HG02970 (cell line): ENCODE data around the gene OR6N2.

Experiments used
- ATAC-seq: cut with Tn5 transposase; IDR thresholded peaks from one replicate; pipeline ENCODE4 v1.9.1; 2021; ENCODE audit warnings: mild to moderate bottlenecking, moderate library complexity, moderate number of reproducible peaks; ENCODE audit not compliant: unreplicated experiment, low FRiP score

The OR6N2 gene

GRCh38 chr1:158771950-158772866 is 8.8 kb downstream of the OR6N2 start, which contains the start of gene OR6N1:
Gene OR6N1 (minus strand): TSS chr1:158772195. CDS start chr1:158766682, 5,513 bp downstream.
- ATAC-seq = no peak

DNA sequence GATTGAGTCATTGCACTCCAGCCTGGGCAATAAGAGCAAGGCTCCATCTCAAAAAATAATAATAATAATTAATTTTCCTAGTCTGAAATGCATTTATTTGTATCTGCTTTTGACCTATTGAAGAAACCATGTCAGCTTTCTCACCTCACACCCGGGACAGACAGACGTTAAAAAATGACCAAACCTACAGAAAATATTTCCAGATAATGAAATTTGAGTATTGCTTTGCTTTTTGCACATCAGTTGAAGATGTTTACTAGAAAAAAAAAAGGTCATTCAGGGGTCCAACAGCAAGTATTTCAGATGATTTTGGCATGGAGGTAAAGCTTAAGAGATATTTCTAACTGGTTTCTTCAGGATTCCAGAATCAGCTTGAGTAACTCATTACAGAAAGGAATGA is 26.6 kb downstream of the OR6N2 start, which contains the start of gene OR6K6:
OR6K6 (plus strand) TSS at position 301 of the 400 bp plus-strand sequence. CDS start 168 bp downstream, outside the sequence.
- ATAC-seq = no peak

GRCh38 chr1:158752155-158752712 is 28.8 kb downstream of the OR6N2 start:
- no peak for ATAC-seq

DNA sequence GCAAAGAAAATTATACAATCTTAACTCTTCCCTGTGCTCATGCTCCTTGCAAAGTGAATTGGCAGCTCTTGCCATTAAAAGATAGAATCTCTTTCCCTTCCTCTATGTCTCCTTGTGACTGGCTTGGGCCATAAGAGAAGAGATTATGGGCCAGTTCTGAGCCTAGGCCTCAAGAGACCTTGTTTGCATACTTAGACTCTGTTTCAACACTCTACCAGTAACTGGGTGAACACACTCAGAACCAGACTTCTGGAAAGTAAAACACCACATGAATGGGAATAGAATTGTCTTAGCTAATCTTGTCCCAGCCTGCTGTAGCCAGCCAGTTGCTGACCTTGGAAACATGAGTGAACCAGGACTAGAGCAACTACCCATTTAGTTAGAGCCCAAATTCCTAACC is 45.2 kb downstream of the OR6N2 start:
- no peak for ATAC-seq

DNA sequence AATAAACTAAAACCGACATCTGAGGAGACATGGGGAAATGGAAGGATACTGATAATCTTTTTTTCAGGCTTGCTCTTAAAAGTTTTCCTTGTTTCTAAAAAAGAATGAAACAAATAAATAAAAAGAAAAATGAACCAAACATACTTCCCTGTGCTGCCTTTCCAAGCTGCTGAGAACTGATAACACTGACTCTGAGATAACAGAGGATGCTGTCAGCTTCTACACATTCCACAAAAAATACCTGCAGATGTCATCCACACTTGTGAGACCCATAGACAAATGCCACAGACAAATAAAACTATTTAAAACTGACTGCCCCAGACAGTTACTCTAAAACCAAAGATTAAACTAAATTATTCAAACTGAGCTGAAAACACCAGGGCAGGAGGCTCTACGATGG is 48.5 kb downstream of the OR6N2 start:
- no peak for ATAC-seq

GRCh38 chr1:158731707-158732106 is 49.3 kb downstream of the OR6N2 start:
- no peak for ATAC-seq

- no peak for ATAC-seq
Measured at GRCh38 chr1:158730453-158730852, 50.6 kb downstream of the OR6N2 start.

DNA sequence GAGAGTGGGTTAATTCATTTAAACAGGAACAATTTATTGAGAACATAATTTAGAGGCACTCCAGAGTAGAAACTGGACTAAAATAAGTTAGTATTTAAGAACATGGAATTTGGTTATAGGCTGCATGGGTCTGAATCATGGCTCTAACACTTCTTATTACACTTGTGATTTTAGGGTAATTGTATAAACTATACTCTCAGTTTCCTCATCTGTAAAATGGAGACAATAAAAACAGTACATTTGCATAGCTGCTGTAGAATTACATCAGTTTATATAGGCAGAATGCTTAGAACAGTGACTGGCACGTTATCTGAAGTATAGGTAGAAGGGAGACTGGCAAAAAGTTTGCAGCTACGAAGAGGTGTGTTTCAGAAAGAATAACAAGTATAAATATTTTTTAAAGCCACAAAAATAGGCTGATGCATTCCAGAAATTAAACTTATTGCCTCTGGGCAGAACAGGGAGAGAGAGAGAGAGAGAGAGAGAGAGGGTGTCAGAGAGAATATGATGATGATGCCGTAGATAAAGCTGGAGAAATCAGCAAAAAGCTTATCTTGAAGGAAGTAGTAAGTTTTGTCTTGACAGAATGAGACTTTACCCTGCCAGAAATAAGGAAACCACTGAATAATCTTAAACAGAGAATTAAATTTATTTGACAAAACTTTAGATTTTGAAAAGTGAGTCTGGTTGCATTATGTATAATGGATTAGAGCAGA is 52.3 kb downstream of the OR6N2 start:
- no peak for ATAC-seq

- no peak for ATAC-seq
Measured at GRCh38 chr1:158724442-158724841, 56.6 kb downstream of the OR6N2 start.
